Nucleus accumbens (tissue), 56 donors: Measurements from ENCODE around the gene LRRC8E.
"Not testable (repeated sequence)": the region's sequence is repeated elsewhere in the genome, so short reads cannot be mapped to it uniquely, and the experiment has no call there.

Experiments used
- DNase-seq, 56 donors: peaks; one replicate each; lab custom pipeline; 2025; lab: John Stamatoyannopoulos, UW

Gene LRRC8E

GRCh38 chr19:7879111-7879807 lies 9.1 kb upstream of the LRRC8E start:
- no peak for DNase-seq

GRCh38 chr19:7879836-7880235 lies 8.5 kb upstream of the LRRC8E start:
- no peak for DNase-seq

DNA sequence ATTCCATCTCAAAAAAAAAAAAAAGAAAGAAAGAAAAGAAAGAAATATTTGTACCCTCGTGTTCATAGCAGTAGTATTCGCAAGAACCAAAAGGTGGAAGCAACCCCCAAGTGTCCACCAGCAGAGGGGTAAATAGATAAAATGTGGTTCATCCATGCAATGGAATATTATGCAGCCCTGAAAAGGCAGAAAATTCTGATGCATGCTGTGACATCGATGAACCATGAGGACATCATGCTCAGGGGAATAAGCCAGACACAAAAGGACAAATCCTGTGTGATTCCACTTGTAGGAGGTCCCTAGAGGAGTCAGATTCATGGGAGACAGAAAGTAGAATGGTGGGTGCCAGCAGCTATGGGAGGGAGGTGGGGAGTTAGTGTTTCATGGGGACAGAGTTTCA lies 6.4 kb upstream of the LRRC8E start:
- no peak for DNase-seq

- no peak for DNase-seq
Observed at GRCh38 chr19:7883105-7883504, 5.2 kb upstream of the LRRC8E start.

DNA sequence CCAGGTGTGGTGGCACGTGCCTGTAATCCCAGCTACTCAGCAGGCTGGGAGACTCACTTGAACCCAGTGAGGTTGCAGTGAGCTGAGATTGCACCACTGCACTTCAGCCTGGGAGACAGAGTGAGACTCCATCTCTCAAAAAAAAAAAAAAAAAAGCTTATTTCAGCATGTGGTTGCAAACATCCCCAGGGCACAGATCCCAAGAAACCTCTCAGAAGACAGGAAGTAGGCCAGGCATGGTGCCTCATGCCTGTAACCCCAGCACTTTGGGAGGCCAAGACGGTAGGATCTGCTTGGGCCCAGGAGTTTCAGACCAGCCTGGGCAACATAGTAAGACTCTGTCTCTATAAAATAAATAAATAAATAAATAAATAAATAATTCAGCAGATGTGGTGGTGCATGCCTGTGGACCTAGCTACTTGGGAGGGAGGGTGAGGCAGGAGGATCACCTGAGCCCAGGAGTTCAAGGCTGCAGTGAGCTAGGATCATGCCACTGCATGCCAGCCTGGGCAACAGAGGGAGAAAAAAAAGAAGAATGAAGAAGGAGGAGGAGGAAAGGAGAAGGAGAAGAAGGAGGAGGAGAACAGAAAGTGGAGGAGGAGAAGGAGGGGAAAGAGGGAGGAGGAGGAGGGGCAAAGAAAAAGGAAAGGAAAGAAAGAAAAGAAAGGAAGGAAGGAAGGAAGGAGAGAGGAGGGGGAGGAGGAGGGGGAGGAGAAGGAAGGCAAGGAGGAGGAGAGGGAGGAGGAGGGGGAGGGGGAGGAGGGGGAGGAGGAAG lies 4.3 kb upstream of the LRRC8E start:
- DNase-seq, result no peak

DNA sequence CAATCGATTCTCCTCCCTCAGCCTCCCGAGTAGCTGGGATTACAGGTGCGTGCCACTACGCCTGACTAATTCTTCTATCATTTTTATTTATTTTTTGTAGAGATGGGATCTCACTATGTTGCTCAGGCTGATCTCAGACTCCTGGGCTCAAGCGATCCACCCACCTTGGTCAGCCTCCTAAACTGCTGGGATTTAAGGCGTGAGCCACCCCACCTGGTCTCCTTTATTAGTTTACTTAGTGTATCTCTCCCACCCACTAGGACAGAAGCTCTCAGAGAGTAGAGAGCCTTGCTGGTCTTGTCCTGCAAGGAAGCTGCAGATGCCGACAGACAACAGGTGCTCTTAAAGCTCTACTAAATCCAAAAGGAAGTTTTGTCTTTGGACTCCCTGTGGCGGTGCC lies 2.5 kb upstream of the LRRC8E start:
- DNase-seq, result no peak

DNA sequence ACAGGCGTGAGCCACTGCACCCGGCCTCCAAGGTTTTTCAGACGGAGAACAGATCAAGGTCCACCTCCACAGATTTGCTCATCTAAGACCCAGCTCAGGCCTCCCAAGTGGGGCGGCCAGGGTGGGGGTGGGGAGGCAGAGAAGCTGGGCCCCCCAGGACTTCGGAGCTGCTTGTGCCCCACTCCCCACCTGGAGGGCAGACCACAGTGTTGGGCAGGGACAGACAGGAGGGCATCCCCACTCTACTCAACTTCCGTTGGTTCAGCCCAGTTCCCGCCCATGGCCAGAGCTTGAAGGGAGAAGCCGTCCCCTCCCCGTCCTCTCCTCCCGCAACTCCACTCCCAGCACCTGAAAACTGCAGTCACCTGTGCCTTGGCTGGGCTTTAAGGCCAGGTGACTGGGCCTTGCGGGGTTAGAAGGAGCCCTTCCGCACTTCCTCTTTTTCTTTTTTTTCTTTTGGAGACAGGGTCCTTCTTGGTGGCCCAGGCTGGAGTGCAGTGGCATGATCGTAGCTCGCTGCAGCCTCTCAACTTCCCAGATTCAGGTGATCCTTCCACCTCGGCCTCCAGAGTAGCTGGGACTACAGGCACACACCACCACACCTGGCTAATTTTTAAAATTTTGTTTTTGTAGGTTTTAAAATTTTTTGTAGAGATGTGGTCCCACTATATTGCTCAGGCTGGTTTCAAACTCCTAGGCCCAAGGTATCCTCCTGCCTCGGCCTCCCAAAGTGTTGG lies 734 bp upstream of the LRRC8E start:
- no peak for DNase-seq

GRCh38 chr19:7888826-7889217 lies 512 bp downstream of the LRRC8E start:
- no peak for DNase-seq

- DNase-seq, result not testable (repeated sequence)
Observed at GRCh38 chr19:7893362-7894101, 5.2 kb downstream of the LRRC8E start.

DNA sequence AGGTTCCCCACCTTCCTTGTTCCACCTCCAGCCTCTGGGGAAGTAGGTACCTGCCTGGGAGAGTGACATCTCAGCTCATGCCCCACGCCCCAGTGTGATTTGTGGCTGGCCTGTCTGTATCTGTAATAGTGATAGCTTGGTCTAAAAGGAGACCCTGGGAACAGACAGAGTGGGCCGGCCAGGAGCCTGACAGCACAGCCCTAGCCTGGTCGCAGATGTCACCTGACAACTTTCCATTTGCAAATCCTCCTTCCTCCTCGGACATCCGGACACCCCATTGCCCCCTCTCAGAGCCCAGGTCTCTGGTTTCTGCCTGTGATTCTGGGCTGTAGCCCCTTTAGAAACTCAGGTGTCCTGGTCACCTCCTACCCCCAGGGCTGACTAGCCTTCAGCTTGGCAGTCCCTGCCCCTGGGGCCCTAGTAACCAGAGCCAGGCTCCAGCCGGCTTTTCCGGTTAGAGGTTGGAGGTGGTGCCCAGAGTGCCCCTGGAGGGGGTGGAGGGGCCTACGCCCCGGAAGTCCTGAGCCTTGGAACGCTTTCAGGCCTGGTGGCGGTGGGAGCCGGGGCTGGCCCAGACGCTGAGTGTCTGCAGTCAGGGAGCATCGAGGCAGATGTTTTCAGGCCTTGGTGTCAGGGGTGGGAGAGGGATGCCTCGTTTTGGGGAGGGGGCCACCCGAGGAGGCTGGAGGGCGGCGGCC lies 6.5 kb downstream of the LRRC8E start:
- DNase-seq, result no peak

- no peak for DNase-seq
Observed at GRCh38 chr19:7895565-7895964, 7.3 kb downstream of the LRRC8E start.

GRCh38 chr19:7897292-7897691 lies 9.0 kb downstream of the LRRC8E start:
- DNase-seq, result no peak

DNA sequence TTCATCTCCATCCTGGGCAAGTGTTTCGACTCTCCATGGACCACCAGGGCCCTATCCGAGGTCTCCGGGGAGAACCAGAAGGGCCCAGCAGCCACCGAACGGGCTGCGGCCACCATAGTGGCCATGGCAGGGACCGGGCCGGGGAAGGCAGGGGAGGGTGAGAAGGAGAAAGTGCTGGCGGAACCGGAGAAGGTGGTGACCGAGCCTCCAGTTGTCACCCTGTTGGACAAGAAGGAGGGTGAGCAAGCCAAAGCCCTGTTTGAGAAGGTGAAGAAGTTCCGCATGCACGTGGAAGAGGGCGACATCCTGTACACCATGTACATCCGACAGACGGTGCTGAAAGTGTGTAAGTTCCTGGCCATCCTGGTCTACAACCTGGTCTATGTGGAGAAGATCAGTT lies 10.7 kb downstream of the LRRC8E start:
- DNase-seq, result no peak

- DNase-seq, result no peak
Observed at GRCh38 chr19:7899751-7900378, 11.6 kb downstream of the LRRC8E start.

- no peak for DNase-seq
Observed at GRCh38 chr19:7900401-7900870, 12.1 kb downstream of the LRRC8E start.

DNA sequence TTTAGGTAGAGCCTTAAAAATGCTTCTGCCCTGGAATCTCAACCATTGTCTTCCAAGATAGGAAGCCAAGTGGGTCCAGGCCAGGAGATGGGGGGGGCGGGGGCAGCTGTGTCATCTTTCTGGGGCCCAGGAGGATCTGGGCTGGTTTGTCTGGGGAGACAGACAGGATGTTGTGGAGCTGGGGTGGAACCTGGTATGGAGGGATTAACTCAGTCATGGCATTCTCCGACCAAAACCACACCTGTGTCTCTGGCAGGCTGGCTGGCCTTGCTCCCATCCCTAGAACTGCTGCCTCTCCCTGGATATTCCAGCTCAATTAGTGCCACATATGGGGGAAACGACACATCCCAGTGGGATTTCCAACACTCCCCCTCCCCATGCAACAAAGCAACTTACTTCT lies 12.6 kb downstream of the LRRC8E start:
- no peak for DNase-seq

GRCh38 chr19:7901337-7901736 lies 13.0 kb downstream of the LRRC8E start:
- DNase-seq, result no peak

DNA sequence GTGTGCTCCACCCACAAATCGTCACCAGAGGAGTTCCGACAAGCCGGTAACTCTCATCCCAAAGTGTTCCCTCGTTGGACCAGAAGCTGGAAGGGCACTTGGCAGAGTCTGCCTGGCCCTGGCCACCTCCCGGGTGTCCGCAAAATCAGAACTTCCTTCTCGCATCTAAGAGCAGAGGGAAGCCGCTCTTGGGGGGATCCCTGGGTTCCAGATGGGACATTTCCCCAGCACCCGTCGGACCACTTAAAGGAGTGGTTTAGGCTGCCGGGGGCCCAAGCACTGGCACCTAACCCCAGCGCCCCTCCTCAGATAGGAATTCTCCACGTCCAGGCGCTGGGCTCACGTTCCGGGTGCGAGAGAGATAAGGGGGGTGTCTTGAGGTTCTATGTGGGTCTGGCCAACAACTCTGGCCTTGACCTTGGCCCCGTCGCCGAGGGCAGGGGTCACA lies 14.5 kb downstream of the LRRC8E start:
- DNase-seq, result no peak

DNA sequence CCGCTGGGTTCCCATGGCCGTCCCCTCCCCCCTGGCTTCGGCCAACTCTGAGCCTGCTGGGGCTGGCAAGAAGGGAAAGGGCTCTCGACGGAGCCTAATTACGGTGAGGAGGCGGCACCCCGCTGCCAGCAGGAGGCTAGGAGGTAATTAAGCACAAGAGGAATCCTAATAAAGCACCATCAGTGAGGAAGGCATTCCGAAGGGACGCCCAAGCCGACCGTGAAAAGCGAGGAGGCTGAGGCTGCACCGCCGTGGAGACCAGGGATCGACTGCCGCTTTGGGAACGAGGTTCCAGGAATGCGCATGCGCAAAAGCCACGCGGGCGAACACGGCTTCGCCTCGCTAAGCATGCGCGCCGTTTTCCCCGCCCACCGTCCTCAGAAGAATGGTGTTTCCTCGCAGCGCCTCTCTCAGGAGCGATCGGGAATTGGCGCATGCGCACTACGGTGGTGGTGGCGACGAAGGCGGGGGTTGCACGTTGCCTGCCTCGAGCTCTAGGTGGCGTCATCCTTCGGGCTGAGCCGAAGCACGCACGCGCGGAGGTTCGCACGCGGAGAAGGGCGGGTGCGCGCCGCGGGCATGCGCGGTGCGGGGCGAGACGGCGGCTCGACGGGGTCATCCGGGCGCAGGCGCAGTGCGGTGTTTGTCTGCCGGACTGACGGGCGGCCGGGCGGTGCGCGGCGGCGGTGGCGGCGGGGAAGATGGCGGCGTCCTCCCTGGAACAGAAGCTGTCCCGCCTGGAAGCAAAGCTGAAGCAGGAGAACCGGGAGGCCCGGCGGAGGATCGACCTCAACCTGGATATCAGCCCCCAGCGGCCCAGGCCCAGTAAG lies 15.1 kb downstream of the LRRC8E start, which contains the start of gene MAP2K7:
Gene MAP2K7 (plus strand): TSS at position 634 of the 830 bp plus-strand sequence. CDS start 68 bp downstream, at position 702.
- peak; percentile 76 to 100 (median 99) for DNase-seq
